HepG2 (cell line): ENCODE measurements around the gene OGFOD3. TPM values are rescaled to one million over a fixed set of nuclear protein-coding genes. Genes with fewer than 3 reads are reported as not detected.

Source experiments
- ATAC-seq: fragments of 200-7000 bp; cut with Tn5 transposase; 3 replicates; pipeline ENCODE4 v1.9.1; 2020; ENCODE audit warnings: mild to moderate bottlenecking, moderate library complexity
- BruUV-seq: library from RNA; stranded (reverse); fragments of 400-500 nt; replicated peaks from 2 replicates; lab custom pipeline; 2021; lab: Mats Ljungman, UMichigan
- CTCF ChIA-PET: fragments of 300-600 bp; formaldehyde crosslinking; extraction: SDS; loops from one replicate; lab custom pipeline; 2021; ENCODE audit warnings: low total read pairs, inconsistent platforms, low intra/inter-chr PET ratio; lab: Yijun Ruan, JAX
- POLR2A ChIA-PET: fragments of 350-600 bp; sonication (Branson Sonifier 250); formaldehyde crosslinking; loops from one replicate; lab custom pipeline; 2020; ENCODE audit warnings: antibody characterized with exemption, inconsistent platforms; lab: Yijun Ruan, JAX
- DNase-seq: peaks from one replicate; pipeline ENCODE4 v3.0.0-alpha.2; 2015; ENCODE audit warnings: low spot score
- FAIRE-seq: peaks from 3 replicates; lab custom pipeline; 2011; peaks lifted over from hg19 to GRCh38; lab: Jason Lieb, UNC
- H2AFZ ChIP-seq: one replicate; pipeline ENCODE4 v1.6.1; 2011; ENCODE audit warnings: low read length, inconsistent platforms
- H3K27ac ChIP-seq: fragments of 300-600 bp; 3 replicates; pipeline ENCODE4 v1.8.0; 2011; ENCODE audit warnings: mixed run types, mild to moderate bottlenecking, mixed read lengths, low read length, inconsistent platforms; ENCODE audit not compliant: insufficient read depth; ENCODE audit errors: extremely low read length
- H3K27me3 ChIP-seq, 2 experiments: fragments of 200-600 bp in 1 of 2; 2 replicates in 1 of 2; 3 replicates in 1 of 2; pipeline versions ENCODE4 v1.6.0 to v1.8.0; 2011; ENCODE audit warnings: low read length in 2 of 2, mild to moderate bottlenecking in 2 of 2, moderate library complexity in 2 of 2, inconsistent platforms in 1 of 2; ENCODE audit not compliant: insufficient read depth in 2 of 2, control insufficient read depth in 1 of 2
- H3K36me3 ChIP-seq, 2 experiments: fragments of 200-600 bp in 1 of 2; replicated peaks in 1 of 2; 2 replicates in 1 of 2; 3 replicates in 1 of 2; pipeline versions ENCODE4 v1.5.1 to v1.8.0; 2011; ENCODE audit warnings: low read length in 2 of 2, inconsistent platforms in 1 of 2; ENCODE audit not compliant: insufficient read depth in 2 of 2, control insufficient read depth in 1 of 2
- H3K4me1 ChIP-seq: 2 replicates; pipeline ENCODE4 v1.5.1; 2012; ENCODE audit warnings: low read length, inconsistent platforms; ENCODE audit not compliant: insufficient read depth
- H3K4me2 ChIP-seq: 2 replicates; pipeline ENCODE4 v1.6.0; 2011; ENCODE audit warnings: low read depth, low read length, inconsistent platforms
- H3K4me3 ChIP-seq, 3 experiments: fragments of 200-600 bp in 1 of 3; sonication (generic), shearing (Covaris generic) in 1 of 3; replicated peaks in 1 of 3; 2 replicates each; pipeline ENCODE4 v1.5.1; 2011 to 2016; ENCODE audit warnings: low read length in 3 of 3, inconsistent platforms in 2 of 3, low read depth in 2 of 3, mild to moderate bottlenecking in 2 of 3, control low read depth in 1 of 3, mixed read lengths in 1 of 3; ENCODE audit not compliant: insufficient read depth in 1 of 3
- H3K79me2 ChIP-seq: one replicate; pipeline ENCODE4 v1.6.1; 2011; ENCODE audit warnings: low read length, inconsistent platforms; ENCODE audit not compliant: insufficient read depth
- H3K9ac ChIP-seq: 2 replicates; pipeline ENCODE4 v1.6.0; 2011; ENCODE audit warnings: mild to moderate bottlenecking, low read depth, low read length, inconsistent platforms; ENCODE audit not compliant: insufficient read depth
- H3K9me3 ChIP-seq: 2 replicates; pipeline ENCODE4 v1.5.1; 2012; ENCODE audit warnings: mild to moderate bottlenecking, low read length
- H4K20me1 ChIP-seq: 2 replicates; pipeline ENCODE4 v1.6.0; 2011; ENCODE audit warnings: inconsistent platforms, mild to moderate bottlenecking, low read length, moderate library complexity; ENCODE audit not compliant: insufficient read depth
- FOSL2 ChIP-seq: sonication (generic); formaldehyde crosslinking; IDR thresholded peaks from 2 replicates; pipeline ENCODE4 v1.4.0; 2020; ENCODE audit warnings: missing genetic modification reagents
- JDP2 ChIP-seq: sonication (generic); formaldehyde crosslinking; IDR thresholded peaks from 2 replicates; pipeline ENCODE4 v1.8.1; 2022; ENCODE audit warnings: missing genetic modification reagents, borderline replicate concordance
- MTF1 ChIP-seq: sonication (generic); formaldehyde crosslinking; IDR thresholded peaks from 2 replicates; pipeline ENCODE4 v1.5.0; 2020; ENCODE audit warnings: missing genetic modification reagents
- MXD4 ChIP-seq: IDR thresholded peaks from 2 replicates; pipeline ENCODE4 v1.6.1; 2016; ENCODE audit warnings: mild to moderate bottlenecking, missing biosample characterization, missing genetic modification reagents
- NR1H2 ChIP-seq: sonication (generic); formaldehyde crosslinking; IDR thresholded peaks from 2 replicates; pipeline ENCODE4 v1.8.1; 2022; ENCODE audit warnings: low read depth, missing genetic modification reagents, borderline replicate concordance
- NR2F6 ChIP-seq, 2 experiments: IDR thresholded peaks; 2 replicates each; pipeline ENCODE4 v1.6.1; 2016; ENCODE audit warnings: antibody characterized with exemption in 1 of 2, mild to moderate bottlenecking in 1 of 2
- TBX2 ChIP-seq: sonication (generic); formaldehyde crosslinking; IDR thresholded peaks from 2 replicates; pipeline ENCODE4 v1.5.0; 2020; ENCODE audit warnings: missing genetic modification reagents, mild to moderate bottlenecking, borderline replicate concordance
- TEAD3 ChIP-seq: optimal IDR thresholded peaks from 2 replicates; pipeline ENCODE3; 2016; ENCODE audit warnings: borderline replicate concordance
- ZBTB38 ChIP-seq: sonication (generic); formaldehyde crosslinking; IDR thresholded peaks from 2 replicates; pipeline ENCODE4 v1.5.1; 2020; ENCODE audit warnings: mild to moderate bottlenecking, missing genetic modification reagents
- ZBTB44 ChIP-seq: sonication (generic); formaldehyde crosslinking; IDR thresholded peaks from 2 replicates; pipeline ENCODE4 v1.4.0; 2020; ENCODE audit warnings: missing genetic modification reagents
- ZC3H13 ChIP-seq: sonication (generic); formaldehyde crosslinking; IDR thresholded peaks from 2 replicates; pipeline ENCODE4 v1.8.1; 2023; ENCODE audit warnings: mild to moderate bottlenecking, missing genetic modification reagents, moderate library complexity
- ZNF296 ChIP-seq: sonication (generic); formaldehyde crosslinking; conservative IDR thresholded peaks from 2 replicates; pipeline ENCODE4 v1.5.0; 2020; ENCODE audit warnings: mild to moderate bottlenecking, missing genetic modification reagents
- ZNF468 ChIP-seq: sonication (generic); formaldehyde crosslinking; IDR thresholded peaks from 2 replicates; pipeline ENCODE4 v1.8.0; 2022; ENCODE audit warnings: mild to moderate bottlenecking, moderate library complexity, missing genetic modification reagents
- ZNF547 ChIP-seq: sonication (generic); formaldehyde crosslinking; IDR thresholded peaks from 2 replicates; pipeline ENCODE4 v1.5.1; 2020; ENCODE audit warnings: mild to moderate bottlenecking, missing genetic modification reagents
- ZNF549 ChIP-seq: sonication (generic); formaldehyde crosslinking; IDR thresholded peaks from 2 replicates; pipeline ENCODE4 v1.5.0; 2020; ENCODE audit warnings: missing genetic modification reagents
- ZNF597 ChIP-seq: sonication (generic); formaldehyde crosslinking; IDR thresholded peaks from 2 replicates; pipeline ENCODE4 v1.5.0; 2020; ENCODE audit warnings: missing genetic modification reagents
- ZNF788 ChIP-seq: sonication (generic); formaldehyde crosslinking; IDR thresholded peaks from 2 replicates; pipeline ENCODE4 v1.5.0; 2020; ENCODE audit warnings: mild to moderate bottlenecking, missing genetic modification reagents, borderline replicate concordance
- ZNF790 ChIP-seq: sonication (generic); formaldehyde crosslinking; IDR thresholded peaks from 2 replicates; pipeline ENCODE4 v1.8.0; 2022; ENCODE audit warnings: missing genetic modification reagents, mild to moderate bottlenecking, borderline replicate concordance
- WGBS: methylation state at CpG from one replicate; pipeline ENCODE4 v1.1.6; 2017; ENCODE audit warnings: low lambda C conversion rate; 5-methylcytosine and 5-hydroxymethylcytosine counted together
- in situ Hi-C: cut with HindIII; loops from 2 replicates; pipeline ENCODE4 v1.10.0; 2017; ENCODE audit warnings: low pct_unique_long_range_greater_than_20kb; ENCODE audit not compliant: extremely low pct_ligation_motif_present
- intact Hi-C: fragments of 100-400 bp; cut with micrococcal nuclease; formaldehyde crosslinking; loops from one replicate; pipeline ENCODE4 v1.10.0; 2022; ENCODE audit not compliant: unreplicated experiment
- polyA plus RNA-seq, 8 experiments: library from polyadenylated mRNA; depleted of rRNA in 3 of 8; stranded (reverse) in 7 of 8; unstranded in 1 of 8; fragments of >200 nt; fragmentation: Illumina TruSeq in 4 of 8; extraction: Trizol in 4 of 8; gene quantifications; 2 replicates each; pipeline versions ENCODE4 v1.2.1 to v1.2.3, GENCODE V29; 2011 to 2016; ENCODE audit warnings: low read depth in 4 of 8, missing spikeins in 1 of 8, mixed read lengths in 1 of 8; ENCODE audit not compliant: insufficient read depth in 1 of 8
- total RNA-seq, 5 experiments: library from RNA; depleted of rRNA; stranded (reverse); fragments of >200 nt; fragmentation: Illumina TruSeq; extraction: Trizol; gene quantifications; 2 replicates each; pipeline ENCODE4 v1.2.3, GENCODE V29; 2016; ENCODE audit warnings: low read depth in 1 of 5
- TF ChIP-seq, protein P1 (sequence below): sonication (generic); formaldehyde crosslinking; IDR thresholded peaks from 2 replicates; pipeline ENCODE4 v1.5.1; 2020; ENCODE audit warnings: missing genetic modification reagents, mild to moderate bottlenecking, borderline replicate concordance
- TF ChIP-seq, protein P2 (sequence below): sonication (generic); formaldehyde crosslinking; conservative IDR thresholded peaks from 2 replicates; pipeline ENCODE4 v1.8.1; 2023; ENCODE audit warnings: missing genetic modification reagents

OGFOD3 gene
- total and polyA plus RNA-seq, 2 of the 13 experiments (the other 11 are each of a cell fraction or from before 2014, with no cell fraction given): 40.0 to 42.1 TPM

GRCh38 chr17:82386255-82386831 is 32.0 kb downstream of the OGFOD3 start:
- Histone ChIP-seq H3K36me3 (no peaks in the 10 kb centered on the region), H3K79me2 (no peaks in the 10 kb centered on the region), H3K4me1 (peaks cover 38% of the 10 kb centered on the region), H3K4me2 (no peak overlapping the region), H3K27ac (no peak overlapping the region)
- intact Hi-C loops: loop anchor here (5.0 kb wide), 1 partner anchor 34 kb away; no protein-coding TSS in a partner anchor
- POLR2A ChIA-PET: no interaction called here
- no peak for DNase-seq
- TF ChIP-seq ZBTB38 (CRISPR knock-in tag) (no peak), JDP2 (no peak), ZBTB44 (CRISPR knock-in tag) (no peak), ZNF788 (no peak), ZNF597 (CRISPR knock-in tag) (no peak), TEAD3 (CRISPR knock-in tag) (no peak), ZNF547 (CRISPR knock-in tag) (no peak), MTF1 (CRISPR knock-in tag) (no peak), MXD4 (no peak), ZNF468 (CRISPR knock-in tag) (no peak), TBX2 (no peak), FOSL2 (no peak), ZC3H13 (CRISPR knock-in tag) (no peak), NR1H2 (CRISPR knock-in tag) (no peak), ZNF790 (no peak), ZNF296 (CRISPR knock-in tag) (no peak), ZNF549 (CRISPR knock-in tag) (no peak), NR2F6 (IDR thresholded peaks at IDR 0.05) (no peak), NR2F6 (CRISPR knock-in tag; IDR thresholded peaks at IDR 0.05) (no peak)
- TF ChIP-seq, protein P1, sequence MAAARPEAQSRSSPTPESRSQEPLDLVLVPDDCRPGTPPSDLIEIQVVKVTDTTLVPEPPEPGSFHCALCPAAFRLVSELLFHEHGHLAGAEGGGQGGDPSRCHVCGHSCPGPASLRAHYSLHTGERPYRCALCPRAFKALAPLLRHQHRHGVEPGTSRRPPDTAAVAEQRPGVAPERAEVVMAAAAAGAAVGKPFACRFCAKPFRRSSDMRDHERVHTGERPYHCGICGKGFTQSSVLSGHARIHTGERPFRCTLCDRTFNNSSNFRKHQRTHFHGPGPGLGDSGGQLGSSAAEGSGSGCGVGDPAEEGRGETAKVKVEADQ (CRISPR knock-in tag): no peak
- TF ChIP-seq, protein P2, sequence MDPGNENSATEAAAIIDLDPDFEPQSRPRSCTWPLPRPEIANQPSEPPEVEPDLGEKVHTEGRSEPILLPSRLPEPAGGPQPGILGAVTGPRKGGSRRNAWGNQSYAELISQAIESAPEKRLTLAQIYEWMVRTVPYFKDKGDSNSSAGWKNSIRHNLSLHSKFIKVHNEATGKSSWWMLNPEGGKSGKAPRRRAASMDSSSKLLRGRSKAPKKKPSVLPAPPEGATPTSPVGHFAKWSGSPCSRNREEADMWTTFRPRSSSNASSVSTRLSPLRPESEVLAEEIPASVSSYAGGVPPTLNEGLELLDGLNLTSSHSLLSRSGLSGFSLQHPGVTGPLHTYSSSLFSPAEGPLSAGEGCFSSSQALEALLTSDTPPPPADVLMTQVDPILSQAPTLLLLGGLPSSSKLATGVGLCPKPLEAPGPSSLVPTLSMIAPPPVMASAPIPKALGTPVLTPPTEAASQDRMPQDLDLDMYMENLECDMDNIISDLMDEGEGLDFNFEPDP (CRISPR knock-in tag): no peak
- TF ChIP-seq, all 625 proteins: peak for 0
- H4K20me1 ChIP-seq: no peaks in the 10 kb centered on the region
- no peak overlapping the region for H3K9ac ChIP-seq
- H3K4me3 ChIP-seq: no peak overlapping the region
- CTCF ChIA-PET: no interaction called here
- WGBS: 48% methylated on average over 14 of the region's 17 CpGs
- H2AFZ ChIP-seq: no peak overlapping the region
- H3K27me3 ChIP-seq: peaks cover 8 to 31% of the 10 kb centered on the region in 2 experiments; a peak in 3 of 5 replicates
- ATAC-seq (no peak), FAIRE-seq (no peak)
- no TSS peak for BruUV-seq
- no peaks in the 10 kb centered on the region for H3K9me3 ChIP-seq
- in situ Hi-C loops: loop anchor here (5.0 kb wide), 1 partner anchor 34 kb away; no protein-coding TSS in a partner anchor
